ENCODE measurements around the gene SPINK14. TPM values are rescaled to one million over a fixed set of nuclear protein-coding genes. Genes with fewer than 3 reads are reported as not detected.

The SPINK14 gene
- total RNA-seq, 5 donors from 2014 or later (not counting 1 experiment from before 2014, with no cell fraction given): not detected

DNA sequence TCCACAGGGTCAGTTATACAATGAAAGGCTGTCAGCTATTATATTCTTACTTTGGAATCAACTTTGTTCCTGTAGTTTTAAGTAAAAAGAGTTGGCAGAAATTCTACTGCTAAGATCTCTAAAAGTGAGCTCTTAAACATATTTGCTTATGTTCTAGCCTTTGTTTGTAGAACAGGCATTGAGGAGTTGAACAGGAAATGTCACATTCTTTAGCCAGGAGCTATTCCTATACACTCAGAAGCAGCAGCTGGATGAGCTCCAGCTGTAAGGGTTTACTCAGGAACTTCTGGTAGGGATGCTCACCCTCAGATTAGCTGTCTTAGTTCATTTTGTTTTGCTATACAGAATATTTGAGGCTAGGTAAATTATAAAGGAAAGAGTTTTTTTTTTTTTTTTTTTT lies 22.4 kb upstream of the SPINK14 start:
- H3K4me3 ChIP-seq (ENCODE audit: control insufficient read depth in 1 of 2, extremely low read depth in 1 of 2, low read length in 1 of 2): no peak overlapping the region
- no peaks in the 10 kb centered on the region for H3K4me1 ChIP-seq (ENCODE audit: control insufficient read depth in 1 of 2, extremely low read depth in 1 of 2, insufficient read depth in 2 of 2, low read length in 2 of 2)
- Mint-ChIP-seq H3K4me1 (no peaks in the 10 kb centered on the region), H3K27ac (no peak overlapping the region), H3K9me3 (no peaks in the 10 kb centered on the region), H3K4me3 (no peak overlapping the region), H3K36me3 (no peaks in the 10 kb centered on the region), H3K27me3 (peaks cover 4 to 7% of the 10 kb centered on the region in 2 donors)
- no peaks in the 10 kb centered on the region for H3K9me3 ChIP-seq
- no peak for DNase-seq
- no peak overlapping the region for H3K27ac ChIP-seq (ENCODE audit: low read length)
- POLR2A ChIA-PET: no interaction called here
- no peak for ATAC-seq (replicated peaks in 1 of 4)
- no peaks in the 10 kb centered on the region for H3K27me3 ChIP-seq (replicated peaks in 1 of 2; ENCODE audit: control insufficient read depth in 2 of 2, extremely low read depth in 1 of 2, insufficient read depth in 2 of 2, low read length in 1 of 2)
- CTCF ChIA-PET: interaction anchor here in 1 of 2 donors (1.1 kb wide), 1 partner anchor 9 kb away, joined by 3 read pairs; no protein-coding TSS in a partner anchor
- H3K36me3 ChIP-seq (ENCODE audit: control insufficient read depth in 2 of 2, extremely low read depth in 1 of 2, insufficient read depth in 1 of 2, low read length in 1 of 2): no peaks in the 10 kb centered on the region

DNA sequence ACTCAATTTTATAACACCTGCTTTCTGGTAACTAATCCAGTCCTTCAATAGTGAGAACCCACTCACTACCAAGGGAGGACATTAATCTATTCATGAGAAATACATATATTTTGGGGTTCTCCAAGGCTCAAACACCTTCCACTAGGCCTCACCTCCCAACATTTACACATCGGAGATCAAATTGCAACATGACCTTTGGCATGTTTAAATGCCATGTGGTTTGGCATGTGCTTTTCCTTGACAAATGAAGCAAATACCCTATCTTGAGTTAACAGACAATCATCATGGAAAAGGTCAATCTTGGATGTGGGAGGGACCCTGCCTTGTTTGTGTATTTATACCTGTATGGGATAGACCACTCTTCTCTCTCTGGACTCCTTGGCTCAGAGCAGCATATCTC lies 21.9 kb upstream of the SPINK14 start:
- Histone ChIP-seq H3K9me3 (no peaks in the 10 kb centered on the region), H3K36me3 (ENCODE audit: control insufficient read depth in 2 of 2, extremely low read depth in 1 of 2, insufficient read depth in 1 of 2, low read length in 1 of 2) (no peaks in the 10 kb centered on the region), H3K4me3 (ENCODE audit: control insufficient read depth in 1 of 2, extremely low read depth in 1 of 2, low read length in 1 of 2) (no peak overlapping the region), H3K27ac (ENCODE audit: low read length) (no peak overlapping the region), H3K27me3 (replicated peaks in 1 of 2; ENCODE audit: control insufficient read depth in 2 of 2, extremely low read depth in 1 of 2, insufficient read depth in 2 of 2, low read length in 1 of 2) (no peaks in the 10 kb centered on the region), H3K4me1 (ENCODE audit: control insufficient read depth in 1 of 2, extremely low read depth in 1 of 2, insufficient read depth in 2 of 2, low read length in 2 of 2) (no peaks in the 10 kb centered on the region)
- no peaks in the 10 kb centered on the region for H3K4me1 Mint-ChIP-seq
- DNase-seq: no peak
- ChIA-PET CTCF (no interaction called here), POLR2A (no interaction called here)
- ATAC-seq (replicated peaks in 1 of 4): no peak
- no CpG with 5 or more reads among the region's 1 CpG for WGBS (ENCODE audit: insufficient coverage)
- no peak overlapping the region for H3K27ac Mint-ChIP-seq
- H3K27me3 Mint-ChIP-seq: peaks cover 4 to 7% of the 10 kb centered on the region in 2 donors
- H3K36me3 Mint-ChIP-seq: no peaks in the 10 kb centered on the region
- H3K4me3 Mint-ChIP-seq: no peak overlapping the region
- H3K9me3 Mint-ChIP-seq: no peaks in the 10 kb centered on the region

DNA sequence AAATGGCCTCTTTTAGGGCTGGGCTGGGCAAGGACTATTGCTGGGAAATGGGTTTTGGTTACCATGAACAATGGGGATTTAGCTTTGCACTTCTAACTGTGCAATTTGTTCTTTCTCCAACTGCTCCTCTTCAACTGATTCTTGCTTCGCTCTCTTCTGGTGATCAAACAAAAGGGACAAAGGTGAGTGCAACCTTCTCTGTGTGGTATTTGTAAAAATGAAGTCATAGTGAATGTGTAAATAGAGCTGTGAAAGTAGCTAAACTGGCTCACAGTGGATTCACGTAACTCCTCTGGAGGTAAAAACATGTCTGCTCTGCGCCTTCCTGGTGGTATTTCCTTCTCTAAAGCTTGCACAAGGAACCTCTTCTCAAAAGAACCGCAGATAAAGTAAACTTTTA lies 20.9 kb upstream of the SPINK14 start:
- no peaks in the 10 kb centered on the region for H3K27me3 ChIP-seq (replicated peaks in 1 of 2; ENCODE audit: control insufficient read depth in 2 of 2, extremely low read depth in 1 of 2, insufficient read depth in 2 of 2, low read length in 1 of 2)
- no peaks in the 10 kb centered on the region for H3K4me1 Mint-ChIP-seq
- no peaks in the 10 kb centered on the region for H3K9me3 ChIP-seq
- no peaks in the 10 kb centered on the region for H3K9me3 Mint-ChIP-seq
- no peak for ATAC-seq (replicated peaks in 1 of 4)
- POLR2A ChIA-PET: no interaction called here
- no CpG with 5 or more reads among the region's 4 CpGs for WGBS (ENCODE audit: insufficient coverage)
- H3K36me3 Mint-ChIP-seq: no peaks in the 10 kb centered on the region
- H3K4me1 ChIP-seq (ENCODE audit: control insufficient read depth in 1 of 2, extremely low read depth in 1 of 2, insufficient read depth in 2 of 2, low read length in 2 of 2): no peaks in the 10 kb centered on the region
- no peak overlapping the region for H3K27ac Mint-ChIP-seq
- H3K4me3 ChIP-seq (ENCODE audit: control insufficient read depth in 1 of 2, extremely low read depth in 1 of 2, low read length in 1 of 2): no peak overlapping the region
- H3K27ac ChIP-seq (ENCODE audit: low read length): no peak overlapping the region
- DNase-seq: no peak
- H3K36me3 ChIP-seq (ENCODE audit: control insufficient read depth in 2 of 2, extremely low read depth in 1 of 2, insufficient read depth in 1 of 2, low read length in 1 of 2): no peaks in the 10 kb centered on the region
- CTCF ChIA-PET: no interaction called here
- H3K4me3 Mint-ChIP-seq: no peak overlapping the region
- H3K27me3 Mint-ChIP-seq: peaks cover 4 to 5% of the 10 kb centered on the region in 2 donors

DNA sequence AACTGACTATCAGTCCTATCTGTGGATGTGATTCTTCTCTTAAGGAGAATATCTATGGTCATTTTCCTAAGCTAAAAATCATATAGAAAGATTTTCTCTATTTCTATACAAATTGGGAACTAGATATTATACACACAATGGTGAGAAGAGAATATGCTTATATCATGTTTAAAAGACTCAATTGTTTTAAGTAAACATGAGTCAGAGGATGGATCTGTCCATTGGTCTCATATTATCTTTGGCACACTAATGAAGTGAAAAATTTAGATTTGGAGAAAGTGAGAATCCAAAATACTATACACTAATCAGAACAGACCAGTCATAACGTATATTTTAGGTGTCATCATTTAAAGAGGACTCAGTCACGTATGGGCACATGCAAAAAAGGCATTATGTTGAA lies 16.5 kb upstream of the SPINK14 start:
- no peaks in the 10 kb centered on the region for H3K36me3 Mint-ChIP-seq
- peaks cover 3 to 5% of the 10 kb centered on the region in 2 donors for H3K27me3 Mint-ChIP-seq

DNA sequence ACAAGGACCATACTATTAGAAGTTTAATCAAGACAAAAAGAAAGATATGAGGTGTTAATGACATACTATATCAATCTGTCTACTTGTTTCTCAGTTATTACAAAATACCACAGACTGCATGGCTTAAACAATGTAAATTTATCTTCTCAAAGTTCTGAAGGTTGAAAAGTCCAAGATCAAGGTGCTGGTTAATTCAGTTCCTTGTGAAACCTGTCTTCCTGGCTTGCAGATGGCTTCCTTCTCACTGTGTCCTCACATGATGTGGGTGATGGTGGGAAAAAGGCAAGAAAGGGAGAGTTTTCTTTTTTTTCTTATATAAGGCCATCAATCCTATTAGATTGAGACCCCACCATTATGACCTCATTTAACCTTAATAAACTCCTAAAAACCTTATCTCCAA lies 15.6 kb upstream of the SPINK14 start:
- H3K4me1 ChIP-seq (ENCODE audit: control insufficient read depth in 1 of 2, extremely low read depth in 1 of 2, insufficient read depth in 2 of 2, low read length in 2 of 2): no peaks in the 10 kb centered on the region
- no peaks in the 10 kb centered on the region for H3K36me3 Mint-ChIP-seq
- DNase-seq (no peak), ATAC-seq (replicated peaks in 1 of 4) (no peak)
- H3K36me3 ChIP-seq (ENCODE audit: control insufficient read depth in 2 of 2, extremely low read depth in 1 of 2, insufficient read depth in 1 of 2, low read length in 1 of 2): no peaks in the 10 kb centered on the region
- ChIA-PET CTCF (no interaction called here), POLR2A (no interaction called here)
- H3K27me3 Mint-ChIP-seq: peaks cover 1 to 5% of the 10 kb centered on the region in 2 donors
- no peaks in the 10 kb centered on the region for H3K9me3 ChIP-seq
- no peak overlapping the region for H3K4me3 ChIP-seq (ENCODE audit: control insufficient read depth in 1 of 2, extremely low read depth in 1 of 2, low read length in 1 of 2)
- H3K4me3 Mint-ChIP-seq: no peak overlapping the region
- H3K4me1 Mint-ChIP-seq: no peaks in the 10 kb centered on the region
- peaks cover 5 to 12% (median 6%) of the 10 kb centered on the region in 3 donors for H3K9me3 Mint-ChIP-seq
- H3K27ac ChIP-seq (ENCODE audit: low read length): no peak overlapping the region
- no peaks in the 10 kb centered on the region for H3K27me3 ChIP-seq (replicated peaks in 1 of 2; ENCODE audit: control insufficient read depth in 2 of 2, extremely low read depth in 1 of 2, insufficient read depth in 2 of 2, low read length in 1 of 2)
- no peak overlapping the region for H3K27ac Mint-ChIP-seq

More for the DNA sequence above, 16.5 kb upstream of the SPINK14 start:
- Histone ChIP-seq H3K4me3 (ENCODE audit: control insufficient read depth in 1 of 2, extremely low read depth in 1 of 2, low read length in 1 of 2) (no peak overlapping the region), H3K4me1 (ENCODE audit: control insufficient read depth in 1 of 2, extremely low read depth in 1 of 2, insufficient read depth in 2 of 2, low read length in 2 of 2) (no peaks in the 10 kb centered on the region), H3K9me3 (no peaks in the 10 kb centered on the region), H3K36me3 (ENCODE audit: control insufficient read depth in 2 of 2, extremely low read depth in 1 of 2, insufficient read depth in 1 of 2, low read length in 1 of 2) (no peaks in the 10 kb centered on the region), H3K27me3 (replicated peaks in 1 of 2; ENCODE audit: control insufficient read depth in 2 of 2, extremely low read depth in 1 of 2, insufficient read depth in 2 of 2, low read length in 1 of 2) (no peaks in the 10 kb centered on the region), H3K27ac (ENCODE audit: low read length) (no peak overlapping the region)
- Mint-ChIP-seq H3K9me3 (peaks cover 5 to 12% (median 6%) of the 10 kb centered on the region in 3 donors), H3K27ac (no peak overlapping the region), H3K4me3 (no peak overlapping the region), H3K4me1 (no peaks in the 10 kb centered on the region)
- DNase-seq (no peak), ATAC-seq (replicated peaks in 1 of 4) (no peak)
- no CpG with 5 or more reads among the region's 2 CpGs for WGBS (ENCODE audit: insufficient coverage)
- CTCF ChIA-PET: no interaction called here
- POLR2A ChIA-PET: no interaction called here

DNA sequence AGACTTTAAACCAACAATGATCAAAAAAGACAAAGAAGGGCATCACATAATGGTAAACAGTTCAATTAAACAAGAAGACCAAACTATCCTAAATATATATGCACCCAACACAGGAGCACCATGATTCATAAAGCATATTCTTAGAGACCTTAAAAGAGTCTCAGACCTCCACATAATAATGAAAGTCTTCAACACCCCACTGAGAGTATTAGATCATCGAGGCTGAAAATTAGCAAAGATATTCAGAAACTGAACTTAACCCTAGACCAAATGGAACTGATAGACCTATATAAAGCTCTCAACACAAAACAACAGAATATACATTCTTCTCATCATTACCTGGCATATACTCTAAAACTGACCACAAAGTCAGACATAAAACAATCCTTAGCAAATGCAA lies 11.7 kb upstream of the SPINK14 start:
- ChIA-PET POLR2A (no interaction called here), CTCF (no interaction called here)
- Mint-ChIP-seq H3K4me3 (no peak overlapping the region), H3K9me3 (peaks cover 5 to 12% (median 6%) of the 10 kb centered on the region in 3 donors), H3K27me3 (peaks cover 0 to 1% of the 10 kb centered on the region in 2 donors), H3K27ac (no peak overlapping the region), H3K36me3 (no peaks in the 10 kb centered on the region), H3K4me1 (no peaks in the 10 kb centered on the region)
- WGBS (ENCODE audit: insufficient coverage): 67% methylated on average over 1 of the region's 1 CpG
- ATAC-seq (replicated peaks in 1 of 4) (no peak), DNase-seq (no peak)
- H3K9me3 ChIP-seq: no peaks in the 10 kb centered on the region
- H3K27ac ChIP-seq (ENCODE audit: low read length): no peak overlapping the region
- H3K4me3 ChIP-seq (ENCODE audit: control insufficient read depth in 1 of 2, extremely low read depth in 1 of 2, low read length in 1 of 2): no peak overlapping the region
- H3K27me3 ChIP-seq (replicated peaks in 1 of 2; ENCODE audit: control insufficient read depth in 2 of 2, extremely low read depth in 1 of 2, insufficient read depth in 2 of 2, low read length in 1 of 2): peaks cover 0 to 3% of the 10 kb centered on the region in 2 experiments
- no peaks in the 10 kb centered on the region for H3K36me3 ChIP-seq (ENCODE audit: control insufficient read depth in 2 of 2, extremely low read depth in 1 of 2, insufficient read depth in 1 of 2, low read length in 1 of 2)
- H3K4me1 ChIP-seq (ENCODE audit: control insufficient read depth in 1 of 2, extremely low read depth in 1 of 2, insufficient read depth in 2 of 2, low read length in 2 of 2): no peaks in the 10 kb centered on the region

DNA sequence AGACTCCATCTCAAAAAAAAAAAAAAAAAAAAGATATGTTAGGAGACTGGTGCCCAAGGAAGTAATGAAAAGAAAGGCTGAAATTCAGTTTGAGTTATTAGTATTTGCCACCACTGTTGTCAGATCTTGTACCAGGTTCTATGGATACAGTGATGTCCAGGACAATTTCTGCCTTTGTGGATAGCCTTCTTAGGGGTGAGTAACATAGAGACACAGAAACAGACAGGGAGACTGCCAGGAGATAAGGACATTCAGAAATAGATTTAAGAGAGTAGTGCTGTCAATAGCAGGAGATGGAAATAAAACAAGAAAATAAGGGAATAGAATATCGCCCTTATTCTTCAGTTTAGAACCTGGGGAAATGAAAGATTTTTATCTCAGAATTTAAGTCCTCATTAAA lies 6.3 kb upstream of the SPINK14 start:
- no peaks in the 10 kb centered on the region for H3K36me3 ChIP-seq (ENCODE audit: control insufficient read depth in 2 of 2, extremely low read depth in 1 of 2, insufficient read depth in 1 of 2, low read length in 1 of 2)
- DNase-seq (no peak), ATAC-seq (replicated peaks in 1 of 4) (no peak)
- no peaks in the 10 kb centered on the region for H3K4me1 ChIP-seq (ENCODE audit: control insufficient read depth in 1 of 2, extremely low read depth in 1 of 2, insufficient read depth in 2 of 2, low read length in 2 of 2)
- Mint-ChIP-seq H3K4me1 (no peaks in the 10 kb centered on the region), H3K36me3 (no peaks in the 10 kb centered on the region), H3K4me3 (no peak overlapping the region), H3K9me3 (no peaks in the 10 kb centered on the region), H3K27ac (no peak overlapping the region), H3K27me3 (peaks cover 0 to 3% of the 10 kb centered on the region in 2 donors)
- ChIA-PET POLR2A (no interaction called here), CTCF (no interaction called here)
- no peaks in the 10 kb centered on the region for H3K9me3 ChIP-seq
- no peak overlapping the region for H3K4me3 ChIP-seq (ENCODE audit: control insufficient read depth in 1 of 2, extremely low read depth in 1 of 2, low read length in 1 of 2)
- WGBS (ENCODE audit: insufficient coverage): no CpG with 5 or more reads among the region's 1 CpG
- H3K27ac ChIP-seq (ENCODE audit: low read length): no peak overlapping the region
- peaks cover 0 to 3% of the 10 kb centered on the region in 2 experiments for H3K27me3 ChIP-seq (replicated peaks in 1 of 2; ENCODE audit: control insufficient read depth in 2 of 2, extremely low read depth in 1 of 2, insufficient read depth in 2 of 2, low read length in 1 of 2)
